Hematopoietic multipotent progenitor cell (in vitro differentiated cells): ENCODE data around the gene LIPN. TPM values are rescaled to one million over a fixed set of nuclear protein-coding genes. Genes with fewer than 3 reads are reported as not detected.

Experiments
- DNase-seq, 3 donors: peaks; one replicate each; pipeline ENCODE4 v3.0.0-alpha.2; 2011 to 2015; ENCODE audit warnings: low read depth in 2 of 3, low spot score in 2 of 3
- total RNA-seq: library from RNA; depleted of rRNA; stranded (reverse); fragments of >200 nt; gene quantifications from one replicate; pipeline ENCODE4 v1.2.3, GENCODE V29; 2012

Gene LIPN
- total RNA-seq, 1 donor, result not detected

GRCh38 chr10:88782222-88782621, 22.4 kb downstream of the LIPN start:
- DNase-seq, result no peak

GRCh38 chr10:88783724-88784123, 23.9 kb downstream of the LIPN start:
- no peak for DNase-seq

- no peak for DNase-seq
Observed at GRCh38 chr10:88786032-88786770, 26.4 kb downstream of the LIPN start.

- DNase-seq, result no peak
Observed at GRCh38 chr10:88787463-88787862, 27.6 kb downstream of the LIPN start.

- DNase-seq, result no peak
Observed at GRCh38 chr10:88788924-88789323, 29.1 kb downstream of the LIPN start.

- peak in 2 of 3 donors; percentile 18 to 51 for DNase-seq
Observed at GRCh38 chr10:88791924-88792323, 32.1 kb downstream of the LIPN start.

- DNase-seq, result peak in 2 of 3 donors; percentile 8 to 20
Observed at GRCh38 chr10:88792661-88793060, 32.8 kb downstream of the LIPN start.

GRCh38 chr10:88793712-88794299, 34.0 kb downstream of the LIPN start:
- DNase-seq, result peak in 2 of 3 donors; percentile 20 to 63

- DNase-seq, result no peak
Observed at GRCh38 chr10:88794731-88795130, 34.9 kb downstream of the LIPN start.

GRCh38 chr10:88800152-88801125, 40.6 kb downstream of the LIPN start:
- no peak for DNase-seq

- no peak for DNase-seq
Observed at GRCh38 chr10:88802523-88803285, 42.9 kb downstream of the LIPN start, which contains the start of gene LIPM. TSS of gene LIPM (plus strand) at chr10:88802730. CDS start at chr10:88802897, 167 bp downstream.

- DNase-seq, result no peak
Observed at GRCh38 chr10:88803641-88804040, 43.8 kb downstream of the LIPN start.

GRCh38 chr10:88804083-88804812, 44.4 kb downstream of the LIPN start:
- DNase-seq, result no peak

- DNase-seq, result peak in 2 of 3 donors; percentile 17 to 56
Observed at GRCh38 chr10:88805361-88805760, 45.5 kb downstream of the LIPN start.

GRCh38 chr10:88805924-88806323, 46.1 kb downstream of the LIPN start:
- no peak for DNase-seq

GRCh38 chr10:88809621-88810020, 49.8 kb downstream of the LIPN start:
- DNase-seq, result no peak

- DNase-seq, result peak; percentile 21 to 68 (median 53)
Observed at GRCh38 chr10:88810196-88810961, 50.6 kb downstream of the LIPN start.

- no peak for DNase-seq
Observed at GRCh38 chr10:88813200-88813599, 53.4 kb downstream of the LIPN start.

- no peak for DNase-seq
Observed at GRCh38 chr10:88819290-88819689, 59.5 kb downstream of the LIPN start.
